ENCODE results near the gene PPP2R2D. TPM values are rescaled to one million over a fixed set of nuclear protein-coding genes. Genes with fewer than 3 reads are reported as not detected.

The PPP2R2D gene
- total RNA-seq, 2 donors from 2014 or later: 35.5 to 37.5 TPM

DNA sequence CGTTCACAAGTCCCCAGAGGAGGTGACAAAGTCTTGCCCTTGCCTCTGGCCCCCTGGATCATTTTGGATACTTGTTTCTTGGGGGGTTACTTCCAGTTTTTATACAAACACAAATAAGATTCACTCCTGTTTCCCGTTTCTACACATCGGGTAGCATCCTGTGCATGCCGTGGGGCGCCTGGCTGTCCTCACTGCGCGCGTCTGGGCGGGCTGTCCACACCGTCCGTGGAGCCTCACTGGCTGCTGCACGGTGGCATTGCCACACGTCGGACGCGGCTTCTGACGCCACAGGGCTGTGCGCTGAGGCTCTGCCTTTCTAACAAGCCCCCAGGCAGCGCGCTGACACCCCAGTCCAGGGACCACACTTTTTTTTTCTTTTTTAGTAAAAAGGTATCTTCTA is 62.5 kb downstream of the PPP2R2D start:
- DNase-seq: no peak
- H3K9me3 Mint-ChIP-seq: no peaks in the 10 kb centered on the region
- H3K27me3 Mint-ChIP-seq (ENCODE audit: insufficient read depth): no peaks in the 10 kb centered on the region
- Histone ChIP-seq H3K27ac (ENCODE audit: low read depth, low read length) (no peak overlapping the region), H3K27me3 (ENCODE audit: control insufficient read depth, insufficient read depth, low read length, poor library complexity, severe bottlenecking) (no peaks in the 10 kb centered on the region), H3K4me3 (ENCODE audit: low read length) (no peak overlapping the region), H3K9ac (ENCODE audit: extremely low read depth, low read length, poor library complexity, severe bottlenecking) (no peak overlapping the region), H3K36me3 (ENCODE audit: control insufficient read depth, insufficient read depth, low read length) (peaks cover 42% of the 10 kb centered on the region), H3K9me3 (ENCODE audit: control insufficient read depth, low read length) (no peaks in the 10 kb centered on the region), H3K4me1 (ENCODE audit: control insufficient read depth, insufficient read depth, low read length) (no peaks in the 10 kb centered on the region)
- H3K4me1 Mint-ChIP-seq: no peaks in the 10 kb centered on the region
- no peak overlapping the region for H3K4me3 Mint-ChIP-seq
- TF ChIP-seq, protein P1, sequence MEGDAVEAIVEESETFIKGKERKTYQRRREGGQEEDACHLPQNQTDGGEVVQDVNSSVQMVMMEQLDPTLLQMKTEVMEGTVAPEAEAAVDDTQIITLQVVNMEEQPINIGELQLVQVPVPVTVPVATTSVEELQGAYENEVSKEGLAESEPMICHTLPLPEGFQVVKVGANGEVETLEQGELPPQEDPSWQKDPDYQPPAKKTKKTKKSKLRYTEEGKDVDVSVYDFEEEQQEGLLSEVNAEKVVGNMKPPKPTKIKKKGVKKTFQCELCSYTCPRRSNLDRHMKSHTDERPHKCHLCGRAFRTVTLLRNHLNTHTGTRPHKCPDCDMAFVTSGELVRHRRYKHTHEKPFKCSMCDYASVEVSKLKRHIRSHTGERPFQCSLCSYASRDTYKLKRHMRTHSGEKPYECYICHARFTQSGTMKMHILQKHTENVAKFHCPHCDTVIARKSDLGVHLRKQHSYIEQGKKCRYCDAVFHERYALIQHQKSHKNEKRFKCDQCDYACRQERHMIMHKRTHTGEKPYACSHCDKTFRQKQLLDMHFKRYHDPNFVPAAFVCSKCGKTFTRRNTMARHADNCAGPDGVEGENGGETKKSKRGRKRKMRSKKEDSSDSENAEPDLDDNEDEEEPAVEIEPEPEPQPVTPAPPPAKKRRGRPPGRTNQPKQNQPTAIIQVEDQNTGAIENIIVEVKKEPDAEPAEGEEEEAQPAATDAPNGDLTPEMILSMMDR (conservative IDR thresholded peaks at IDR 0.05): no peak
- H3K27ac Mint-ChIP-seq: no peak overlapping the region
- WGBS, 2 experiments (ENCODE audit: insufficient coverage in 1 of 2, insufficient read length in 1 of 2): 96 to 98% methylated on average over 15 to 20 of the region's 20 CpGs
- peaks cover 37% of the 10 kb centered on the region for H3K36me3 Mint-ChIP-seq (ENCODE audit: low read depth)

DNA sequence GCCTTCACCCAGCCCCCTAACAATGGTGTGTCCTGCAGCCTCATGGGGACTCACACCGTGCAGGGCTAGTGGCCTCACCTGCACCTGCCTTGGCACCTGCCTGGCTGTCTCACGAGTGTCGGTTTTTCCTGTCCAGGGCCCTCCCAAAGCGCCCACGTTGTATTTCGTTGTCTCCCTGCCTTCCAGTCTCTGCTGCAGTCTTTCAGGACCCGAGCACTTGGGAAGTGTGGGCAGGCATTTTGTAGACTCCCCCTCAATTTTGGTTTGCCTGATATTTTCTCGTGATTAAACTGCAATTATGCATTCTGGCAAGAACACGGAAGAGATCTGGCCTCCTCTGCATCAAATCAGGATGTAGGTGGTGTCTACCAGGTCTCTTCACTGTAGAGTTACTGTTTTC is 63.0 kb downstream of the PPP2R2D start:
- Mint-ChIP-seq H3K4me1 (no peaks in the 10 kb centered on the region), H3K9me3 (no peaks in the 10 kb centered on the region), H3K4me3 (no peak overlapping the region), H3K36me3 (ENCODE audit: low read depth) (peaks cover 39% of the 10 kb centered on the region), H3K27ac (no peak overlapping the region), H3K27me3 (ENCODE audit: insufficient read depth) (no peaks in the 10 kb centered on the region)
- Histone ChIP-seq H3K4me1 (ENCODE audit: control insufficient read depth, insufficient read depth, low read length) (no peaks in the 10 kb centered on the region), H3K9ac (ENCODE audit: extremely low read depth, low read length, poor library complexity, severe bottlenecking) (no peak overlapping the region), H3K9me3 (ENCODE audit: control insufficient read depth, low read length) (no peaks in the 10 kb centered on the region), H3K27me3 (ENCODE audit: control insufficient read depth, insufficient read depth, low read length, poor library complexity, severe bottlenecking) (no peaks in the 10 kb centered on the region), H3K4me3 (ENCODE audit: low read length) (no peak overlapping the region), H3K36me3 (ENCODE audit: control insufficient read depth, insufficient read depth, low read length) (peaks cover 44% of the 10 kb centered on the region), H3K27ac (ENCODE audit: low read depth, low read length) (no peak overlapping the region)
- no peak for DNase-seq
- TF ChIP-seq, protein P1 (conservative IDR thresholded peaks at IDR 0.05): no peak
- WGBS, 2 experiments (ENCODE audit: insufficient coverage in 1 of 2, insufficient read length in 1 of 2): 90 to 98% methylated on average over 6 to 9 of the region's 9 CpGs

DNA sequence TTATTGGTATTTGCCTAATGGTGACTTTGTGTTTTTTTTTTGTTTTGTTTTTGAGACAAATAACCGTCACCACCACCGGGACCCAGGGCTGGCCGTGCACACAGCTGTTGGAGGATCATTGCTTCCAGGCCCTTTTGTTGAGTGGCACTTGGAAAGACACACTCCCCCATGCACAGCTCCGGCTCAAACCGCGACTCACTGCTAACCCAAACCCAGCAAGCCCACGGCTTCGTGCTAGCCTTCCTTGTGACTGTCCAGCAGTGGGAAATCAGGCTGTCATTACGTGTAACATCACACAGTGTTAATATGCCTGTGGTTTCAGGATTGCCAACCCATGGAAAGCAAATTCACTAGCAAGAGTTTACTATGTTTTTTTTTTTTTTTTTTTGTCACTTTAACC is 63.5 kb downstream of the PPP2R2D start:
- DNase-seq: no peak
- H3K36me3 ChIP-seq (ENCODE audit: control insufficient read depth, insufficient read depth, low read length): peaks cover 44% of the 10 kb centered on the region
- Mint-ChIP-seq H3K9me3 (no peaks in the 10 kb centered on the region), H3K36me3 (ENCODE audit: low read depth) (peaks cover 41% of the 10 kb centered on the region), H3K4me3 (no peak overlapping the region), H3K27me3 (ENCODE audit: insufficient read depth) (no peaks in the 10 kb centered on the region), H3K4me1 (no peaks in the 10 kb centered on the region), H3K27ac (no peak overlapping the region)
- no peak overlapping the region for H3K27ac ChIP-seq (ENCODE audit: low read depth, low read length)
- H3K9ac ChIP-seq (ENCODE audit: extremely low read depth, low read length, poor library complexity, severe bottlenecking): no peak overlapping the region
- 95 to 97% methylated on average over 6 to 9 of the region's 9 CpGs for WGBS, 2 experiments (ENCODE audit: insufficient coverage in 1 of 2, insufficient read length in 1 of 2)
- no peaks in the 10 kb centered on the region for H3K9me3 ChIP-seq (ENCODE audit: control insufficient read depth, low read length)
- H3K4me1 ChIP-seq (ENCODE audit: control insufficient read depth, insufficient read depth, low read length): no peaks in the 10 kb centered on the region
- no peak overlapping the region for H3K4me3 ChIP-seq (ENCODE audit: low read length)
- no peaks in the 10 kb centered on the region for H3K27me3 ChIP-seq (ENCODE audit: control insufficient read depth, insufficient read depth, low read length, poor library complexity, severe bottlenecking)
- TF ChIP-seq, protein P1 (conservative IDR thresholded peaks at IDR 0.05): no peak

Data from endodermal cell (in vitro differentiated cells).